GM18861 (cell line): ENCODE data around the gene FCN2.

Experiments
- ATAC-seq: cut with Tn5 transposase; IDR thresholded peaks from one replicate; pipeline ENCODE4 v1.9.1; 2021; ENCODE audit not compliant: unreplicated experiment

Gene FCN2

DNA sequence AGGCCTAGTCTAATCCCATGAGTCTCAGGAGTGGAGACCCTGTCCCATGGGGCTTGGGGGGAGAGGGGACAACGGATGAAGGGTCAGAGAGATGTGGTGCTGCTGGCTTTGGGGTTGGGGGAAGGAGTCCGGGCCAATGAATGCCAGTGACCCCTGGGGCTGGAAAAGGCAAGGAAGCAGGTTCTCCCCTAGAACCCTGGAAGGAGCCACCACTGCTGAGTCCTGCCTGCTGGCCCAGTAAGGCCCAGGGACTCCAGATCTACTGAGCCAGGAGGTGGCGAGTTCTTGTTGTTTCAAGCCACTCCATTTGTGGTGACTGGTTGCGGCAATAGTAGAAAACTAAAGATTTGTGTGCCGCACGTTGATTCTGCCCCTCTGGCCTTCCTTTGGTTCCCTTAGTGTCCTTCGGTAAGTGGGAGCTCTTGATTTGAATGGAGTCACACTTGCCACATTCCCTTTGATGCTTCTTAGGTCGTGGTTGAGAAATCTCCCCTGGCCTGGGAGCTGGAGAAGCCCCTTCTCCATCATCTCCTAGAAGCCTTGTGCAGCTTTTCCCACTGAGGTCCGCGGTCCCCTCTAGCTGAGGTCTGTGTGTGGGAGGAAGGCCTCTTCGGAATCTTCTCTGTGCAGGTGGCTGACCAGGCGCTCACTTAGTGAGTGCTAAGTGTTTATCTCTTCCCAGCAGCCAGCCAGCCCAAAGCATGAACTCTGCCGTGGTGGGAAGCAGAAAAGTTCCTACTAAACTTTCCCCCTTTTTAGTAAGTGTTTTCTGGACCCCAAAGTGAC, 28.1 kb downstream of the FCN2 start:
- ATAC-seq: no peak

- no peak for ATAC-seq
Observed at GRCh38 chr9:134909511-134910481, 29.2 kb downstream of the FCN2 start.

GRCh38 chr9:134912126-134912840, 31.7 kb downstream of the FCN2 start:
- no peak for ATAC-seq

DNA sequence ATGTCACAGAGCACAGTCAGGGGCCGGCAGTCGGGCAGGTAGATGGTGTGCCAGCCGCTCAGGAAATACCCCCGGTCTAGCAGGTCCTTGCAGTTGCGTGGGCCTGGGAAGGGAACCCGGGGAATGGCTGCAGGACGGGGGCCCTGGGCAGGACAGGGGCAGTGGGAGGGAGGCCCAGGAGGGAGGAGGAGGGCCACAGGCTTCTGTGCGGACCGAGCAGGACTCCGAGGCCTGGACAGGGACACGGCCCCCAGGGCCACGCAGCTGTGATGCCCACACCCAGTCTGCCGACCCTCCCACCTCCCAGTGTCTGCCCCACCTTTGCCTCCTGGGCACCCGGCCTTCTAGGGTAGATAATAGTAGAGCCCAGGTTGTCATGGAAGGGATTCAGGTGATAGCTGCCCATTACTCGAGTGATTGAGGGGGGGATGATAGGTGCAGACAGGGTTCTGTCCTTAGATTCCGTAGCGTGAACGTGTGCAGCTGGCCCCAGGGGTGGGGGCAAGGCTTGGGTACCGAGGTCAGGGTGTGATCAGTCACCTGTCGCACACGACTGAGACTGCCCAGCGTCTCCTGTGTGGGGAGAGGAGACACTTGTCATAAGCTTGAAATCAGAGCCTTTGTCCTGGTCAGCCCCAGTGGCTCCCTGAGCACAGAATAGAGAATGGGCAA, 32.6 kb downstream of the FCN2 start:
- no peak for ATAC-seq

DNA sequence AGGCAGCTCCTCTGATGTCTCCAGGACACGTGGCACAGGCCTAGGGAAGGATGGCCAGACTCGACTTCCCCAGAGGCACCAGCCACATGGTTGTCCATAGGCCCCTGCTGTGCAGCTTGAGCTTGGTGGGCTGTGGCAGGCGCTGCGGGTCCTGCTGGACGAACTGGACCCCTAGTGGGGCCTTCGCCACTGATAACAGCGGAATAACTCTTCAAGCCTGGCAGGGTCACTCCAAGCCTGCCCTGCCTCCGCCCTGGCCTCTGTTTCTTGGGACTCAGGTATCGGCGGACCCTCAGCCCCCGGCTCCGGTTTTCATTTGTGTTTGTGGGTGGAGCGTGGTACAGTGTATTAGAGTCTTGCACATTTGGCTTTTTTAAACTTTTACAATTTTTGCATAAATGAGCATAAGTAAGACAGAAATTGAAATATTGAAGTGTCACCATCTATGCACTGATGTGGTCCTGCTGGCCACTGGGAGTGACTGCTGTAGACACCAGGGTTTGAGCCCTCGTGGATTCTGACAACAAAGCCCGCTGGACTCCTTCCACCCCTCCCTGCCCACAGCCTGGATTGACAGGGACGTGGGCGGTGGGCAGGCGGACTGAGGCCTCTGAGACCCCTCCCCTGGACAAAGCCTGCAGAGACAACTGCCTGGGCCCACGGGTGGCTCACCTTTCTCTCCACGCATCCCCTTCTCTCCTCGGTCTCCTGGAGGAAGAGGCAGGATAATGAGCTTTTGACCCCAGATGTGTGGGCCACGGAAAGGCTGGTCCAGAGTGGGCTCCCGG, 33.3 kb downstream of the FCN2 start:
- ATAC-seq: no peak

DNA sequence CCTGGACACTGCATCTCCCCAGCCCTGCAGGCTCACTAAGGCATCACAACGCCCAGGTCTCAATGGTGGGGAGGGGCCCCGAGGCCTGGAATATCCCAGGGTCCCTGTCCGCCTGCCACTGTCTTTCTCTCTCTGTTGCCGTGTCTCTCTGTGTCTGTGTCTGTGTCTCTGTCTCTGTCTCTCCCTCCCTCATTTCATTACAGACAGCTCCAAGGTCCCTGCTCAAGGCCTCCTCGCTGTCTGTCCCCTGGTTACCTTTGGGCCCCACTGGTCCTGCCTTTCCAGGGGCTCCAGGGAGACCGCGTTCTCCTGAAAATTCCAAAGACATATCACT, 33.9 kb downstream of the FCN2 start:
- no peak for ATAC-seq

DNA sequence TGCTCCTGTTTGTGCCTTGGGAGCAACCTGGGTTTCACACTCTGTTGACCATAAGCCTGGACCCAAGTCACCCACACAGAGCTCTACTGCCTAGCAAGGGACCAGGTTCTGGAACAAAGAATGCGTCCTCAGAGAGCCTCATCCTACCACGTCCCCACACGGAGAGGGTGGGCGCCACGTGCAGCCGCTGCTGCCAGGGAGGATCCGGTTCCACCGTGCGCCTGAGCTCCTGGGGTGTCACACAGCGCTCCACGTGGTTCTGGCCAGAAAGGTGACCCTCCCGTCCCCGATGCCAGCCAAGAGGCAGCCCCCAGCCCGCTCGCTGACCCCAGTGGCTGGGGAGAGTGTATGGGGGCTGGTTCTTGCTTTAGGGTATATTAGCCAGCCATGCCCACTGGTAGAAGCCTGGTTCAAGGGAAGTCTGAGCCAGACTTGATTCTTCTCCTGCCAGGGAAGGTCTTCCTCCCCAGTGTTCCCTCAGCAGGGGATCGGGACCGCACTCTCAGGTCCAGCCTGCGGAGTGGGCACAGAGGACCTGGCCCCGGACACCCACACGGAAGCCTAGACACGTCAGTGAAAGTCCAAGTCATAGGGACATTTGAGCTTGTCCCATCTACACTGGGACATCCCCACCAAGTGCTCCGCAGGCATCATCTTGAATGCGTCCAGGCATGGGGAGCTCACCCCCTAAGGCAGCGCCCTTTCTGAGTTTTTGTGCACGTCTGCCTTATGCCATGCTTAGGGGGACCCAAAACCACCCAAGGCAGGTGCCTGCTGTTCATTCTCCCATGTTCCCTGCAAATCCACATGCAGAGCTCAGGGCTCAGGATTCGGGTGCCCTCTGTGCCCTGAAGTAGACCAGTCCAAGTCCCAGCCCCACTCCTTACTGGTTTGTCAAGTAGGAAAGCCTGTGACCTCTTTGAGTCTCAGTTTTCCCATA, 34.7 kb downstream of the FCN2 start:
- no peak for ATAC-seq

DNA sequence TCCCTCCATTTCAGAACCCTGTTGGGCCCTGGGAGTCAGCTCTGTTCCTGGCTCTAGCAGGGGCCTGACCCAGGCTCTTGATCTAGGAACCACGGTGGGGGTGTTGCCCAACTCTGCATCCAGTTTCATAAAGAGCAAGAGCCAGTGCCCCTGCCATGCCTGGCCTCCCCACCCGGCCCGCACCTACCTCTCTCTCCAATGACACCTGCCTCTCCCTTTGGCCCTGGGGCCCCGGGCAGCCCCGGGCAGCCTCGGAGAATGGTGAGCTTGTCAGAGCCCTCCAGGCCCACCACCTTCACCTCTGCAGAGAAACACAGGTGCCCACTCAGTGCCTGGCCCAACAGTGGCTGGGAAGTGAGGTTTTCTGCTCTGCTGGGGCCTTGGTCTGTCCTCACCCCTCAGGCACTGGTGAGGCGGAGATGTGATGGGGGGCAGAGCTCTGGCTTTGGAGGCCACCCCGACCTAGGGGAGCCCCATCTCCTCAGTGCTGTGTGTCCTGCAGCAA, 35.6 kb downstream of the FCN2 start:
- ATAC-seq: no peak

GRCh38 chr9:134917431-134918373, 37.1 kb downstream of the FCN2 start, which contains the start of gene FCN1:
Gene FCN1 (minus strand): TSS chr9:134917912. CDS start chr9:134917871, 41 bp downstream.
- no peak for ATAC-seq

- no peak for ATAC-seq
Observed at GRCh38 chr9:134918646-134919045, 38.0 kb downstream of the FCN2 start.

GRCh38 chr9:134919303-134919702, 38.7 kb downstream of the FCN2 start:
- ATAC-seq: no peak

- no peak for ATAC-seq
Observed at GRCh38 chr9:134922066-134922931, 41.7 kb downstream of the FCN2 start.

GRCh38 chr9:134922932-134923240, 42.3 kb downstream of the FCN2 start:
- ATAC-seq: no peak

GRCh38 chr9:134923466-134923865, 42.9 kb downstream of the FCN2 start:
- no peak for ATAC-seq

- no peak for ATAC-seq
Observed at GRCh38 chr9:134925011-134925511, 44.5 kb downstream of the FCN2 start.

DNA sequence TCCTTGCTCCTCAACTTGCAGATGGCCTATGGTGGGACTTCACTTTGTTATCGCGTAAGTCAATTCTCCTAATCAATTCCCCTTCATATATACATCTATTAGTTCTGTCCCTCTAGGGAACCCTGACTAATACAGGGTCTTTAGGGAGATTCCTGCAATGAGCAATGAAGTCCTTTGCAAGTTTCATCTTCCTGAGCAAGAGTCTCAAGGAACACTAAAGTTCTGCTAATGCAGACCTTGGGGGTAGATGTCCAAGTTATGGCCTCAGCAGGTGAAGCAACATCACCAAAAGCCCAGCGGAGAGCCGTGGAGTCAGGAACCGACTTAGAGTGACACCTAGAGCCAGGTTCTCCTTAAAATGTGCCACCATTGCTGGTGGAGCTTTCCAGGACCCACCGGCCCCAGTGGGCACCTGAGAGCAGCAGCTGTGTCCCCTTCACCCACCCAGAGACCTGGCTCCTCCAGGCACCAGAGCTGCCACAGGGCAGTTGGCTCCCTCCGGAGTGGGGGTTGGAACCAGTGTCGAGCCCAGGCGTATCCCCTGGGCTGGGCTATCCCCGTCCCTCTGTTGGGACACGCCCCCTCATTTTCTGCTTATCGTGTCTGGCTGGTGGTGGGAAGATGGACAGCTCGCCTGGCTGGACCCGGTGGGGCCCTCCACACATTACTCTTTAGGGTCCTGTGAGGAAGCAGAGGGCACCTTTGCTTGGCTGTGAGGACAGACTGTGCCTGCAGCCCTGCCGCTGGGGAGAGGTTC, 48.0 kb downstream of the FCN2 start:
- ATAC-seq: no peak
